B cell (primary cell): ENCODE data around the gene TRERF1. TPM values are rescaled to one million over a fixed set of nuclear protein-coding genes. Genes with fewer than 3 reads are reported as not detected.

Experiments
- ATAC-seq: fragments of 200-7000 bp; cut with Tn5 transposase; one replicate; pipeline ENCODE4 v1.10.0; 2021; ENCODE audit warnings: low read depth, mild to moderate bottlenecking, moderate number of reproducible peaks, moderate library complexity
- CTCF ChIA-PET: fragments of 350-600 bp; sonication (Branson Sonifier 250); formaldehyde crosslinking; loops from one replicate; lab custom pipeline; 2021; ENCODE audit warnings: antibody characterized with exemption, inconsistent platforms; lab: Charles Lee
- POLR2A ChIA-PET: fragments of 350-600 bp; sonication (Branson Sonifier 250); formaldehyde crosslinking; loops from one replicate; lab custom pipeline; 2021; ENCODE audit warnings: antibody characterized with exemption; lab: Charles Lee
- DNase-seq: peaks from one replicate; pipeline ENCODE4 v3.0.0; 2013
- H2AFZ ChIP-seq: 2 replicates; pipeline ENCODE4 v1.6.1; 2012; ENCODE audit warnings: mild to moderate bottlenecking, low read depth, low read length; ENCODE audit not compliant: insufficient read depth, poor library complexity, severe bottlenecking
- H3K27ac ChIP-seq, 2 donors: 1 replicate in 1 of 2; 2 replicates in 1 of 2; pipeline ENCODE4 v1.5.1; 2012 to 2013; ENCODE audit warnings: low read length in 2 of 2, mild to moderate bottlenecking in 2 of 2, moderate library complexity in 1 of 2
- H3K27me3 ChIP-seq, 4 experiments: fragments of 200-600 bp in 1 of 4; sonication (generic) in 1 of 4; replicated peaks in 1 of 4; 1 replicate in 2 of 4; 2 replicates in 2 of 4; pipeline versions ENCODE4 v1.6.1 to v1.7.0; 2013 to 2016; ENCODE audit warnings: low read length in 3 of 4, mild to moderate bottlenecking in 2 of 4, mixed read lengths in 1 of 4, moderate library complexity in 1 of 4; ENCODE audit not compliant: insufficient read depth in 4 of 4, control insufficient read depth in 3 of 4; ENCODE audit errors: control extremely low read depth in 1 of 4
- H3K36me3 ChIP-seq, 2 experiments: replicated peaks in 1 of 2; 1 replicate in 1 of 2; 2 replicates in 1 of 2; pipeline versions ENCODE4 v1.6.1 to v1.7.1; 2013; ENCODE audit warnings: low read length in 1 of 2; ENCODE audit not compliant: insufficient read depth in 2 of 2, control insufficient read depth in 1 of 2; ENCODE audit errors: control extremely low read depth in 1 of 2, extremely low read depth in 1 of 2
- H3K4me1 ChIP-seq, 2 donors: fragments of 200-600 bp in 1 of 2; sonication (generic) in 1 of 2; 1 replicate in 1 of 2; 2 replicates in 1 of 2; pipeline versions ENCODE4 v1.5.1 to v1.6.1; 2013 to 2017; ENCODE audit warnings: low read length in 2 of 2; ENCODE audit not compliant: control insufficient read depth in 2 of 2, insufficient read depth in 2 of 2
- H3K4me2 ChIP-seq: replicated peaks from 2 replicates; pipeline ENCODE3; 2012; ENCODE audit warnings: mild to moderate bottlenecking, low read depth, low read length; ENCODE audit not compliant: poor library complexity, severe bottlenecking
- H3K4me3 ChIP-seq, 5 experiments: fragments of 200-600 bp in 1 of 5; sonication (generic) in 1 of 5; 1 replicate in 3 of 5; 2 replicates in 2 of 5; pipeline versions ENCODE4 v1.5.1 to v1.7.0; 2011 to 2016; ENCODE audit warnings: low read length in 4 of 5, mild to moderate bottlenecking in 4 of 5, low read depth in 2 of 5, control low read depth in 1 of 5, moderate library complexity in 1 of 5; ENCODE audit not compliant: insufficient read depth in 1 of 5; ENCODE audit errors: control extremely low read depth in 1 of 5, extremely low read depth in 1 of 5
- H3K79me2 ChIP-seq: fragments of 200-600 bp; sonication (generic); one replicate; pipeline ENCODE4 v1.6.0; 2016; ENCODE audit warnings: low read length; ENCODE audit not compliant: control insufficient read depth, insufficient read depth
- H3K9ac ChIP-seq: fragments of 200-600 bp; sonication (generic); 2 replicates; pipeline ENCODE4 v1.6.1; 2017; ENCODE audit warnings: mild to moderate bottlenecking, low read length, moderate library complexity
- H3K9me3 ChIP-seq, 3 donors: one replicate each; pipeline versions ENCODE4 v1.6.1 to v1.7.1; 2013; ENCODE audit warnings: low read length in 2 of 3; ENCODE audit not compliant: control insufficient read depth in 2 of 3, insufficient read depth in 1 of 3; ENCODE audit errors: control extremely low read depth in 1 of 3
- H4K20me1 ChIP-seq: 2 replicates; pipeline ENCODE4 v1.6.0; 2012; ENCODE audit warnings: mild to moderate bottlenecking, low read length; ENCODE audit not compliant: insufficient read depth, control insufficient read depth, poor library complexity, severe bottlenecking
- H3K27ac Mint-ChIP-seq: one replicate; pipeline ENCODE4 v1.8.0; 2021; ENCODE audit warnings: mixed read lengths
- H3K27me3 Mint-ChIP-seq: one replicate; pipeline ENCODE4 v1.8.0; 2021; ENCODE audit warnings: mixed read lengths
- H3K4me1 Mint-ChIP-seq: one replicate; pipeline ENCODE4 v1.8.0; 2021; ENCODE audit warnings: mixed read lengths
- H3K4me3 Mint-ChIP-seq: one replicate; pipeline ENCODE4 v1.8.0; 2021; ENCODE audit warnings: mixed read lengths
- H3K9me3 Mint-ChIP-seq: one replicate; pipeline ENCODE4 v1.8.0; 2022; ENCODE audit warnings: mixed read lengths; ENCODE audit not compliant: insufficient read depth
- CTCF ChIP-seq: fragments of 200-600 bp; IDR thresholded peaks from one replicate; pipeline ENCODE4 v1.8.0; 2022; ENCODE audit warnings: antibody characterized with exemption, mild to moderate bottlenecking
- EZH2 ChIP-seq: IDR thresholded peaks from 2 replicates; pipeline ENCODE4 v1.6.1; 2012; ENCODE audit warnings: borderline replicate concordance, low read depth, mild to moderate bottlenecking, moderate library complexity, low read length; ENCODE audit not compliant: insufficient read depth, poor library complexity, severe bottlenecking
- WGBS: methylation state at CpG from one replicate; pipeline ENCODE4 v1.1.5; 2013; ENCODE audit warnings: missing lambda C conversion rate; ENCODE audit not compliant: insufficient coverage; 5-methylcytosine and 5-hydroxymethylcytosine counted together
- intact Hi-C: fragments of 100-400 bp; cut with micrococcal nuclease; formaldehyde crosslinking; loops from one replicate; pipeline ENCODE4 v1.10.0; 2022
- polyA plus RNA-seq: library from polyadenylated mRNA; depleted of rRNA; stranded (reverse); fragments of >200 nt; gene quantifications from 2 replicates; pipeline ENCODE4 v1.2.3, GENCODE V29; 2012
- total RNA-seq, 2 donors: library from RNA; stranded (reverse); fragments of 120-200 nt in 1 of 2; gene quantifications; 1 replicate in 1 of 2; 2 replicates in 1 of 2; pipeline versions ENCODE4 v1.2.3 to v1.2.4, GENCODE V29; 2013 to 2022

TRERF1 gene
- total and polyA plus RNA-seq, 2 donors (not counting 1 experiment from before 2014, with no cell fraction given), result 3.5 to 6.7 TPM

- no peak overlapping the region for H2AFZ ChIP-seq
- Mint-ChIP-seq H3K9me3 (no peaks in the 10 kb centered on the region), H3K27me3 (peaks cover 10% of the 10 kb centered on the region), H3K27ac (no peak overlapping the region), H3K4me3 (no peak overlapping the region), H3K4me1 (peaks cover 5% of the 10 kb centered on the region)
- CTCF ChIA-PET, result interaction anchor here (0.6 to 2.4 kb wide), 4 partner anchors 11 to 391 kb away, joined by 3 to 9 read pairs (median 3); no protein-coding TSS in a partner anchor
- H3K9ac ChIP-seq, result no peak overlapping the region
- intact Hi-C loops, result no loop called here
- H3K4me3 ChIP-seq, result no peak overlapping the region
- ATAC-seq (no peak), DNase-seq (no peak)
- no peaks in the 10 kb centered on the region for H3K9me3 ChIP-seq
- POLR2A ChIA-PET, result no interaction called here
- H3K4me2 ChIP-seq, result no peak overlapping the region
- no peak overlapping the region for H3K27ac ChIP-seq
- no peak for TF ChIP-seq EZH2
- TF ChIP-seq CTCF, result no peak
- H3K79me2 ChIP-seq, result no peaks in the 10 kb centered on the region
- WGBS, result no CpG with 5 or more reads among the region's 4 CpGs
- H3K4me1 ChIP-seq, result no peaks in the 10 kb centered on the region
- no peaks in the 10 kb centered on the region for H3K36me3 ChIP-seq
- no peaks in the 10 kb centered on the region for H3K27me3 ChIP-seq
- H4K20me1 ChIP-seq, result no peaks in the 10 kb centered on the region
Observed at GRCh38 chr6:42225419-42225818, 226.3 kb downstream of the TRERF1 start.

DNA sequence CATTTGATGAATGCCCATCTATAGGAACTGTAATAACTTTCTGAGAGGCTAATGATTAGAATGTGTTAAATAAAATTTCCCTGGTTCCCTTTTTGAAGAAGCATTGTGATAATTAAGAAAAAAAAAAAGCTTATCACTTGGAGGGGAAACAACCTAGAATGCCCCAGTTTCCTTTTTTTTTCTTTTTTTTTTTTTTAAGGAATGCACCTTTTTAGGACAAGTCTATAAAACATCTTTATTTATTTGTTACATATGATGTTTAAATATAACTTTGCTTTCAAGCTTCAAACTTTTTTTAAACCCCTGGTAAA is 226.7 kb downstream of the TRERF1 start:
- CTCF ChIA-PET, result interaction anchor here (0.6 to 1.0 kb wide), 3 partner anchors 39 to 390 kb away, joined by 3 read pairs; no protein-coding TSS in a partner anchor
- POLR2A ChIA-PET, result no interaction called here

More for the DNA sequence above, 226.7 kb downstream of the TRERF1 start:
- no peak for DNase-seq
- no peak overlapping the region for H2AFZ ChIP-seq
- no peaks in the 10 kb centered on the region for H4K20me1 ChIP-seq
- H3K4me1 ChIP-seq, result no peaks in the 10 kb centered on the region
- Mint-ChIP-seq H3K9me3 (no peaks in the 10 kb centered on the region), H3K27me3 (peaks cover 10% of the 10 kb centered on the region), H3K27ac (no peak overlapping the region), H3K4me1 (peaks cover 5% of the 10 kb centered on the region), H3K4me3 (no peak overlapping the region)
- H3K36me3 ChIP-seq, result no peaks in the 10 kb centered on the region
- H3K9ac ChIP-seq, result no peak overlapping the region
- H3K27me3 ChIP-seq, result no peaks in the 10 kb centered on the region
- no peak for ATAC-seq
- intact Hi-C loops, result no loop called here
- no peaks in the 10 kb centered on the region for H3K79me2 ChIP-seq
- no peak overlapping the region for H3K4me3 ChIP-seq
- H3K4me2 ChIP-seq, result no peak overlapping the region
- TF ChIP-seq EZH2, result no peak
- TF ChIP-seq CTCF, result no peak
- H3K27ac ChIP-seq, result no peak overlapping the region
- H3K9me3 ChIP-seq, result no peaks in the 10 kb centered on the region
